Panc1 (cell line): Measurements from ENCODE around the gene SAMHD1.
"Not testable (repeated sequence)": the region's sequence is repeated elsewhere in the genome, so short reads cannot be mapped to it uniquely, and the experiment has no call there.

Source experiments
- POLR2AphosphoS5 ChIP-seq: IDR thresholded peaks from 2 replicates; pipeline ENCODE4 v1.6.1; 2012; ENCODE audit warnings: mild to moderate bottlenecking, low read depth, low read length, moderate library complexity
- REST ChIP-seq, 2 experiments: IDR thresholded peaks; 2 replicates each; pipeline ENCODE4 v1.6.1; 2011 to 2012; ENCODE audit warnings: low read depth in 2 of 2, control low read depth in 1 of 2, low read length in 1 of 2, mild to moderate bottlenecking in 1 of 2, moderate library complexity in 1 of 2; ENCODE audit not compliant: insufficient read depth in 1 of 2
- SIN3A ChIP-seq: IDR thresholded peaks from 2 replicates; pipeline ENCODE4 v1.6.1; 2012; ENCODE audit warnings: low read depth, mild to moderate bottlenecking, low read length, moderate library complexity, borderline replicate concordance; ENCODE audit not compliant: insufficient read depth
- TCF7L2 ChIP-seq: IDR thresholded peaks from 2 replicates; pipeline ENCODE4 v1.6.1; 2011; ENCODE audit warnings: mild to moderate bottlenecking, low read depth, low read length, inconsistent platforms
- TF ChIP-seq, protein P1 (sequence below): fragments of 450-650 bp; IDR thresholded peaks from 2 replicates; pipeline ENCODE4 v1.5.1; 2017; ENCODE audit warnings: mild to moderate bottlenecking

DNA sequence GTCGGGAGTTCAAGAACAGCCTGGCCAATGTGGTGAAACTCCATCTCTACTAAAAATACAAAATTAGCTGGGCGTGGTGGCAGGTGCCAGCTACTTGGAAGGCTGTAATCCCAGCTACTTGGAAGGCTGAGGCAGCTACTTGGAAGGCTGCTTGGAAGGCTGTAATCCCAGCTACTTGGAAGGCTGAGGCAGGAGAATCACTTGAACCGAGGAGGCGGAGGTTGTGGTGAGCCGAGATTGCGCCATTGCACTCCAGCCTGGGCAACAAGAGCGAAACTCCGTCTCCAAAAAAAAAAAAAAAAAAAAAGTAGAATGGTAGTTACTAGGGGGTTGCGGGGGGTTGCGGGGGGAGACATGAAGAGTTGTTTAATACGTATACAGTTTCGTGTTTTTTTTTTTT, 19.4 kb downstream of the SAMHD1 start:
- TF ChIP-seq, protein P1, sequence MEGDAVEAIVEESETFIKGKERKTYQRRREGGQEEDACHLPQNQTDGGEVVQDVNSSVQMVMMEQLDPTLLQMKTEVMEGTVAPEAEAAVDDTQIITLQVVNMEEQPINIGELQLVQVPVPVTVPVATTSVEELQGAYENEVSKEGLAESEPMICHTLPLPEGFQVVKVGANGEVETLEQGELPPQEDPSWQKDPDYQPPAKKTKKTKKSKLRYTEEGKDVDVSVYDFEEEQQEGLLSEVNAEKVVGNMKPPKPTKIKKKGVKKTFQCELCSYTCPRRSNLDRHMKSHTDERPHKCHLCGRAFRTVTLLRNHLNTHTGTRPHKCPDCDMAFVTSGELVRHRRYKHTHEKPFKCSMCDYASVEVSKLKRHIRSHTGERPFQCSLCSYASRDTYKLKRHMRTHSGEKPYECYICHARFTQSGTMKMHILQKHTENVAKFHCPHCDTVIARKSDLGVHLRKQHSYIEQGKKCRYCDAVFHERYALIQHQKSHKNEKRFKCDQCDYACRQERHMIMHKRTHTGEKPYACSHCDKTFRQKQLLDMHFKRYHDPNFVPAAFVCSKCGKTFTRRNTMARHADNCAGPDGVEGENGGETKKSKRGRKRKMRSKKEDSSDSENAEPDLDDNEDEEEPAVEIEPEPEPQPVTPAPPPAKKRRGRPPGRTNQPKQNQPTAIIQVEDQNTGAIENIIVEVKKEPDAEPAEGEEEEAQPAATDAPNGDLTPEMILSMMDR: not testable (repeated sequence)
- not testable (repeated sequence) for TF ChIP-seq POLR2AphosphoS5; SIN3A; REST (IDR thresholded peaks at IDR 0.05; ENCODE audit: insufficient read depth in 1 of 2, low read depth in 2 of 2, low read length in 1 of 2); TCF7L2
